Gastroesophageal sphincter (tissue), 3 donors: Measurements from ENCODE around the gene KIAA1191.

Experiments used
- CTCF ChIP-seq, 4 experiments: fragments of 200-600 bp in 2 of 4; fragments of 450-650 bp in 2 of 4; sonication (generic) in 1 of 4; IDR thresholded peaks; one replicate each; pipeline ENCODE4 v1.5.1; 2017 to 2019; ENCODE audit warnings: antibody characterized with exemption in 4 of 4, mild to moderate bottlenecking in 2 of 4, moderate library complexity in 2 of 4
- EP300 ChIP-seq: sonication (generic); formaldehyde crosslinking; IDR thresholded peaks from one replicate; pipeline ENCODE4 v1.6.1; 2017; ENCODE audit warnings: antibody characterized with exemption, mild to moderate bottlenecking
- POLR2A ChIP-seq, 2 donors: fragments of 450-650 bp; IDR thresholded peaks; one replicate each; pipeline ENCODE4 v1.6.1; 2017; ENCODE audit warnings: antibody characterized with exemption in 2 of 2, mild to moderate bottlenecking in 2 of 2, moderate library complexity in 1 of 2
- POLR2AphosphoS5 ChIP-seq: sonication (generic); formaldehyde crosslinking; IDR thresholded peaks from one replicate; pipeline ENCODE4 v1.6.1; 2017; ENCODE audit warnings: antibody characterized with exemption

DNA sequence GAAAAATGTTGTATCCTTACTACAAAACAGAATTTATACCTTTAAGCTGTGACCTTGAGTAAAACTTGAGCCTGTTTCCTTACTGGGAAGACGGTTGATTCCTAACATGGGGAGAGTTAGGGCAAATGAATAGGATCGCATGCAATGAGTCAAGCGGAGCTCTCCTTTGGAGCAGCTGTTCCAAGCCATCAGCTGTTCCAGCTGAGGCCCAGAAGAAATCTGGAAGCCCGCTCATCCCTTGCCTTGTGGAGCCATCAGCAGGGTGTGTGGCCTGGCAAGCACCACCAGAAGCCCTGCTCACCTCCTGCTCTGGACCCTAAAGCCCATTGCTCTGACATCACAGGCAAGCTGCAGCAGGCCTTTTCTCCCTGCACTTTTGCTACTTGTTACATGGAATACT lies 8.0 kb downstream of the KIAA1191 start:
- TF ChIP-seq POLR2A (IDR thresholded peaks at IDR 0.05) (no peak), CTCF (IDR thresholded peaks at IDR 0.05) (no peak), POLR2AphosphoS5 (no peak), EP300 (no peak)
